Muscle of arm (tissue), 12 donors: Measurements from ENCODE around the gene APC2. TPM values are rescaled to one million over a fixed set of nuclear protein-coding genes. Genes with fewer than 3 reads are reported as not detected.
"Not testable (repeated sequence)": the region's sequence is repeated elsewhere in the genome, so short reads cannot be mapped to it uniquely, and the experiment has no call there.

Experiments
- DNase-seq: peaks from one replicate; pipeline ENCODE4 v3.0.0-alpha.2; 2013
- polyA plus RNA-seq, 12 donors: library from polyadenylated mRNA; unstranded; fragments of 120-200 nt; gene quantifications; one replicate each; pipeline ENCODE4 v1.2.1, GENCODE V29; 2013; ENCODE audit not compliant: insufficient read length in 12 of 12

APC2 gene
- polyA plus RNA-seq, 12 donors, result 0.45 to 6.1 (median 0.74) TPM; not detected in 1

- DNase-seq, result no peak
Observed at GRCh38 chr19:1427221-1427920, 22.6 kb upstream of the APC2 start.

GRCh38 chr19:1428738-1429391, 21.1 kb upstream of the APC2 start:
- DNase-seq, result no peak

- no peak for DNase-seq
Observed at GRCh38 chr19:1429750-1430149, 20.2 kb upstream of the APC2 start.

- no peak for DNase-seq
Observed at GRCh38 chr19:1430246-1430645, 19.7 kb upstream of the APC2 start.

GRCh38 chr19:1431759-1432506, 18.0 kb upstream of the APC2 start:
- no peak for DNase-seq

GRCh38 chr19:1432507-1432887, 17.4 kb upstream of the APC2 start:
- no peak for DNase-seq

- DNase-seq, result no peak
Observed at GRCh38 chr19:1433119-1434039, 16.5 kb upstream of the APC2 start.

- no peak for DNase-seq
Observed at GRCh38 chr19:1434040-1434366, 15.9 kb upstream of the APC2 start.

- DNase-seq, result no peak
Observed at GRCh38 chr19:1434577-1435060, 15.3 kb upstream of the APC2 start.

GRCh38 chr19:1435378-1435989, 14.4 kb upstream of the APC2 start:
- DNase-seq, result no peak

- no peak for DNase-seq
Observed at GRCh38 chr19:1437609-1438008, 12.3 kb upstream of the APC2 start.

GRCh38 chr19:1438035-1438932, 11.6 kb upstream of the APC2 start, which contains the start of gene RPS15:
Gene RPS15 (plus strand): TSS chr19:1438396. CDS start chr19:1438426, 30 bp downstream.
- peak; percentile 98 for DNase-seq

- no peak for DNase-seq
Observed at GRCh38 chr19:1438933-1439354, 11.0 kb upstream of the APC2 start.

- not testable (repeated sequence) for DNase-seq
Observed at GRCh38 chr19:1439525-1440417, 10.2 kb upstream of the APC2 start.

- DNase-seq, result no peak
Observed at GRCh38 chr19:1440418-1440801, 9.5 kb upstream of the APC2 start.

- no peak for DNase-seq
Observed at GRCh38 chr19:1441022-1441426, 8.9 kb upstream of the APC2 start.

GRCh38 chr19:1441677-1442438, 8.1 kb upstream of the APC2 start:
- no peak for DNase-seq
